ENCODE results near the gene GNRH2. TPM values are rescaled to one million over a fixed set of nuclear protein-coding genes. Genes with fewer than 3 reads are reported as not detected.

Gene GNRH2
- total and polyA plus RNA-seq, 8 donors = 1.4 to 8.0 TPM; not detected in 6

DNA sequence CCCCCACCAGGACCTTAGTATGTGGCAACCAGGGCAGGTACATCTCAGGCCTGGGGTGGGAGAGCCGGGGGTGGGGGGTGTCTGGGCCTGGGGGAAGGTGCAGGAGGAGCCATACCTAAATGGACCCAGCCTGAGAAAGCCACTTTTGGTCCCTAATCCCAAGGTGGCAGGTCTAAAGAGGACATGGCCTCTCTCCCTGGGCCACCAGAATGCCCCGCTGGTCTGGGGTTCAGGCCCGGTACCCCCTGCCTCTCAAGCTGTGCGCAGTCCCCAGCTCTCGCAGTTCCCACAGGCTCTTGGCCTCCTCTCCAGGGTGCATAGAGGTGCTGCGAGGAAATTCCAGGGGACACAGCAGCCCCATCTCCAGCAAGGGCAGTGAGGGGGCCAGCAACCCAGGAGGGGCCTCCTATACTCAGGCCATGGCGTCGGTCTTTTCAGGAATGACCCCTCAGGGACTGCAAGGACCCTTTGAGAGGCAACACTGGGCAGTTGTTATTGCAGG is 42.2 kb downstream of the GNRH2 start:
- no peak for DNase-seq
- WGBS, 5 donors = 90 to 96% (median 94%) methylated on average over 5 to 8 of the region's 8 CpGs
- intact Hi-C loops (cut with DNase I; ENCODE audit: low total_unique reads) = no loop called here

DNA sequence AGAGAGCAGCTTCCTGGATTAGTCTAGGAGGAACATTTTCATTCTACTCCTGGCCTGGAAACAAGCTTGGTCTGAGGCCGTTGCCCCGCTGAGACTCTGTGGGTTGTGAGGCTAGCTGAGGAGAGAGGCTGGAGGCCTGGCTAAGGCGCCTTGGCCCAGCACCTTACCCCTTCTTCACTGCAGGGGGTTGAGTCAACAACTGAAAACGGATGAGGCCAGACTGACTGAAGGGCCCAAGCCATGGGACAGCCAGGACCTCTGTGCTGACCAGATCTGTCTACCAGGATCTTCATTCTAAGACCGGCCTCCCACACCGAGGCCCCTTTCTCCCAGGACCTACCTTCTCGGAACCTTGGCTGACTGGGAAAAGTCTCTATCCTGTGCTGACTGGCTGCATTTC is 44.6 kb downstream of the GNRH2 start:
- WGBS, 5 donors = 68 to 81% (median 79%) methylated on average over 7 of the region's 7 CpGs
- intact Hi-C loops (cut with DNase I; ENCODE audit: low total_unique reads) = no loop called here
- H3K4me3 ChIP-seq = no peak overlapping the region
- H3K36me3 ChIP-seq = no peaks in the 10 kb centered on the region
- H3K27ac ChIP-seq = no peak overlapping the region
- H3K4me1 ChIP-seq = peaks cover 3 to 15% (median 12%) of the 10 kb centered on the region in 4 donors
- no peaks in the 10 kb centered on the region for H3K9me3 ChIP-seq
- TF ChIP-seq POLR2A (IDR thresholded peaks at IDR 0.05) = no peak
- TF ChIP-seq POLR2AphosphoS5 (IDR thresholded peaks at IDR 0.05) = no peak
- TF ChIP-seq EP300 (IDR thresholded peaks at IDR 0.05) = no peak
- TF ChIP-seq, protein P1, sequence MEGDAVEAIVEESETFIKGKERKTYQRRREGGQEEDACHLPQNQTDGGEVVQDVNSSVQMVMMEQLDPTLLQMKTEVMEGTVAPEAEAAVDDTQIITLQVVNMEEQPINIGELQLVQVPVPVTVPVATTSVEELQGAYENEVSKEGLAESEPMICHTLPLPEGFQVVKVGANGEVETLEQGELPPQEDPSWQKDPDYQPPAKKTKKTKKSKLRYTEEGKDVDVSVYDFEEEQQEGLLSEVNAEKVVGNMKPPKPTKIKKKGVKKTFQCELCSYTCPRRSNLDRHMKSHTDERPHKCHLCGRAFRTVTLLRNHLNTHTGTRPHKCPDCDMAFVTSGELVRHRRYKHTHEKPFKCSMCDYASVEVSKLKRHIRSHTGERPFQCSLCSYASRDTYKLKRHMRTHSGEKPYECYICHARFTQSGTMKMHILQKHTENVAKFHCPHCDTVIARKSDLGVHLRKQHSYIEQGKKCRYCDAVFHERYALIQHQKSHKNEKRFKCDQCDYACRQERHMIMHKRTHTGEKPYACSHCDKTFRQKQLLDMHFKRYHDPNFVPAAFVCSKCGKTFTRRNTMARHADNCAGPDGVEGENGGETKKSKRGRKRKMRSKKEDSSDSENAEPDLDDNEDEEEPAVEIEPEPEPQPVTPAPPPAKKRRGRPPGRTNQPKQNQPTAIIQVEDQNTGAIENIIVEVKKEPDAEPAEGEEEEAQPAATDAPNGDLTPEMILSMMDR (IDR thresholded peaks at IDR 0.05) = no peak
- peaks cover 3 to 66% (median 30%) of the 10 kb centered on the region in 3 donors for H3K27me3 ChIP-seq
- no peak for DNase-seq

More for the DNA sequence above, 42.2 kb downstream of the GNRH2 start:
- Histone ChIP-seq H3K27ac (no peak overlapping the region), H3K4me3 (no peak overlapping the region), H3K4me1 (peaks cover 14 to 29% (median 24%) of the 10 kb centered on the region in 4 donors), H3K36me3 (no peaks in the 10 kb centered on the region), H3K9me3 (no peaks in the 10 kb centered on the region), H3K27me3 (peaks cover 0 to 67% (median 42%) of the 10 kb centered on the region in 3 donors)
- TF ChIP-seq POLR2A (IDR thresholded peaks at IDR 0.05) (no peak), POLR2AphosphoS5 (IDR thresholded peaks at IDR 0.05) (no peak), EP300 (IDR thresholded peaks at IDR 0.05) (no peak)
- TF ChIP-seq, protein P1 (IDR thresholded peaks at IDR 0.05) = no peak

DNA sequence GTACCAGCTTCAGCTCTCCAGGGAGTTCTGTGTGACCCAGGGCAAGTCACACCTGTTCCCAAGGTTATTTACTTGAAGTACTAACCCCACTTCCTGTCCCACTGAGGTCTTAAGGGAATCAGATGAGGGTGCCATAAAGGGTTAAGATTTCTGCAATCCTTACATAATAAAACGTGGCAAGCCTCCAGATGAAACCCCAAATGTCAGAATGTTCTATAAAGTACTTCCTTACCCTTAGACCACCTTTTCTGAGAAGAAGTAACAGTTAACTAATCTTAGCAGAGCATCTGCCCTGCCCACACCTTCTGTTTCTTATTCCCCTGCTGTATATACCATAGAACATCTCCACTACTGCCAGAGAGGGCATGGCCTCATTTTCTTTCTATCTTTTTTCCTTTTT is 47.1 kb downstream of the GNRH2 start:
- Histone ChIP-seq H3K4me3 (no peak overlapping the region), H3K9me3 (no peaks in the 10 kb centered on the region), H3K36me3 (no peaks in the 10 kb centered on the region), H3K27me3 (peaks cover 6 to 63% (median 21%) of the 10 kb centered on the region in 3 donors), H3K4me1 (peaks cover 0 to 14% (median 8%) of the 10 kb centered on the region in 4 donors), H3K27ac (no peak overlapping the region)
- TF ChIP-seq, protein P1 (IDR thresholded peaks at IDR 0.05) = no peak
- TF ChIP-seq POLR2AphosphoS5 (IDR thresholded peaks at IDR 0.05) = no peak
- no peak for TF ChIP-seq EP300 (IDR thresholded peaks at IDR 0.05)
- no peak for TF ChIP-seq POLR2A (IDR thresholded peaks at IDR 0.05)
- 2 to 15% (median 7%) methylated on average over 1 of the region's 1 CpG for WGBS, 5 donors
- no peak for DNase-seq
- intact Hi-C loops (cut with DNase I; ENCODE audit: low total_unique reads) = no loop called here

DNA sequence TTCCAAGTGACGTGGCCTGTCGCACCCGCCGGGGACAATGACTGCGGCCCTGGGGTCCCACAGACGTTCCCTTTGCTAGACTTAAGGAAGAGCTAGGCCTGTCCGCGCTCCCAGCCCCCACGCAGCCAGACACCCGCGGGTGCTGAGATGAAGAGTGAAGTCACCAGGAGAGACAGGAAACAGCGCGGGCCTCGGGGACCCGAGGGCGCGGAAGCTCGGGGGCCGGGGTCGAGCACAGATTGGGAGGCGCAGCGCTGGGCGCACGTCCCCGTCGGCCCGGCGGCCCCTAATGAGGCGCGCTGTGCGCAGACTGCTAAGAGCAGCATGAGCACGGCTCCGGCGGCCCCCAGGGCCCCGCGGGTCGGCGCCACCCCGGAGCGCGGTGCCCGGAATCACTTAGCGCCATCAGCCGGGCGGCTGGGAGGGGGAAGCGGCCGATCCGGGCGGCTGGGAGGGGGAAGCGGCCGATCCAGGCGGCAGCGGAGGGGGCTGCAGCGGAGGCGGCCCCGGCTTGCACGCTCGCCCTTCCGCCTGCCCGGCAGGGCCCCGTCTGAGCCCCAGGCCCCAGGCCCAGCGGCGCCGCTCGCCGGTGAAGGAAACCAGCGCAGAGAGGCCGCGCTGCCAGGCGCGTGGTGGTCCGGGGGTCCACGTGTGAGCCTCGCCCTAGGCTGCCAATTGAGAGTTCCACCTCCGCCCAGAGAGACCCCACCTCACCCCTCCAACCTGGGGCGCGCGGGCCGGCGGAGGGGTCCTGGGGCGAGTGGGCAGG is 49.4 kb downstream of the GNRH2 start:
- WGBS, 5 donors = 7 to 16% (median 10%) methylated on average over 30 to 79 of the region's 81 CpGs
- no peak for TF ChIP-seq EP300 (IDR thresholded peaks at IDR 0.05)
- TF ChIP-seq, protein P1 (IDR thresholded peaks at IDR 0.05) = no peak
- TF ChIP-seq POLR2AphosphoS5 (IDR thresholded peaks at IDR 0.05) = no peak
- no peak for TF ChIP-seq POLR2A (IDR thresholded peaks at IDR 0.05)
- Histone ChIP-seq H3K9me3 (no peaks in the 10 kb centered on the region), H3K36me3 (no peaks in the 10 kb centered on the region), H3K4me3 (peak overlapping the region; percentile 17 to 42 (median 32)), H3K27me3 (peaks cover 6 to 60% (median 21%) of the 10 kb centered on the region in 3 donors), H3K4me1 (peaks cover 0 to 14% (median 8%) of the 10 kb centered on the region in 4 donors), H3K27ac (no peak overlapping the region)
- intact Hi-C loops (cut with DNase I; ENCODE audit: low total_unique reads) = no loop called here
- peak in 1 of 2 donors; percentile 68 for DNase-seq
